Stromal cell of bone marrow (primary cell): Measurements from ENCODE around the gene ERBB4.
"Not testable (repeated sequence)": the region's sequence is repeated elsewhere in the genome, so short reads cannot be mapped to it uniquely, and the experiment has no call there.

ENCODE experiments used
- DNase-seq: peaks from one replicate; pipeline ENCODE4 v3.0.0-alpha.2; 2012; ENCODE audit warnings: low read depth

Gene ERBB4

DNA sequence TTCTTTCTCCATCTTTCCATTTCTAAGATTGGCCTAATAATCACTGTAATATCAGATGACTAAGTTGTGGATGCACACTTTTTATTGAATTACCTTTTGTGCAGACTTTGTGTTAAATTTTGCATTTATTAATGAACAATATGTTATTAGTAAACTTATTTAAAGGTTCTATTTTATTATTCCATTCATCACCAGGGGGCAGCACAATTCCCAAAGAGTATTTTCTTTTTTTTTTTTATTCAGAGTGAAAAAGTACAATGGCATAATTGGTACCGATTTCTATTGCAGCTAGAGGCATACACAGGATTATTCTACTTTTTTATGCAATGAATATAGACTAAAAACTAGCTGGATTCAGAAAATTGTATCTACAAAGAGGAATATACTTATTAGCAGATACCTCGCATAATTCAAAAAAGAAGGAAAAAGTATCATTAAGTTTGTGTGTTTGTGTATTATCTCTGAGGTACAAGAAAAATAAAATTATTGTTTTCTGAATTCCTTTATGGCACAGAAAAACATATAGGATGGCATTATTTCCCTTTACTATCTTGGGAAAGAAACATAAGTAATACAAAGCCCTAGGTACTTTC lies 390.6 kb downstream of the ERBB4 start:
- DNase-seq, result no peak

- no peak for DNase-seq
These were observed 392.2 kb downstream of the ERBB4 start for GRCh38 chr2:212146416-212146815.

- peak; percentile 67 for DNase-seq
These were observed 393.5 kb downstream of the ERBB4 start for GRCh38 chr2:212145121-212145520.

DNA sequence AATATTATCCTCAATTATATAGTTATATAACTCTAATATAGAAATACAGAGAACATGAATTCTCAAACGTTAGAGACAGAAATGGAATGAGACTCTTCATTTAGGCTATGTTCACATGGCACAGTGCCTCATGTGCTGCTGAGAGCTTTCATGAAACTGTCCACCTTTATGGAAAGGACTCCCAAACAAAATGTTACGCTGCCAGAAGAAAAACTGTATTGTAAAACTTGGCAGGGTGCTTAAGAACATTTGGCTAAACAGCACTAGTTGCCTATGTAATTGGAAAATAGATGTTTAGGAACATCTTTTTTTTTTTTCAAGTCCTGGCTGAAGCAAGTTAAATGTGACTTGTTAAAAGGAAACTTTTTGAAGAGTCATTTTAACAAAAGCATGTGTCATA lies 396.0 kb downstream of the ERBB4 start:
- DNase-seq, result no peak

DNA sequence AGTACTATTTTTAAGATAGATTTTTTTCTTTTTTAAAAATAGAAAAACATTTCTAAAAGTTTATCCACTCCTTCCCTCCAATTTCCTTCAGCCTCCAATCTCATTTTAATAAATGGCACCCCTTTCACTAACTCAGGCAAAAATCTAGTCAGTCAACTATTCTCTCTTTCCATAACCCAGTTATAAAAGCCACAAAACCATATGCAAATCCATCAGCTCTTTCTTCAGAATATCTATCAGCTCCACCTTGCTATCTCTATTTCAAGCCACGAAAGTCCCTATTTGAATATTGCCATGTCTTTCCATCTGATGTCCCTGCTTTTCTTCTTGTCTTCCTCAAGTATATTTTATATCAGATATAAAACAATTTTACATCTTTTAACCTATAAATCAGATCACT lies 397.1 kb downstream of the ERBB4 start:
- no peak for DNase-seq

DNA sequence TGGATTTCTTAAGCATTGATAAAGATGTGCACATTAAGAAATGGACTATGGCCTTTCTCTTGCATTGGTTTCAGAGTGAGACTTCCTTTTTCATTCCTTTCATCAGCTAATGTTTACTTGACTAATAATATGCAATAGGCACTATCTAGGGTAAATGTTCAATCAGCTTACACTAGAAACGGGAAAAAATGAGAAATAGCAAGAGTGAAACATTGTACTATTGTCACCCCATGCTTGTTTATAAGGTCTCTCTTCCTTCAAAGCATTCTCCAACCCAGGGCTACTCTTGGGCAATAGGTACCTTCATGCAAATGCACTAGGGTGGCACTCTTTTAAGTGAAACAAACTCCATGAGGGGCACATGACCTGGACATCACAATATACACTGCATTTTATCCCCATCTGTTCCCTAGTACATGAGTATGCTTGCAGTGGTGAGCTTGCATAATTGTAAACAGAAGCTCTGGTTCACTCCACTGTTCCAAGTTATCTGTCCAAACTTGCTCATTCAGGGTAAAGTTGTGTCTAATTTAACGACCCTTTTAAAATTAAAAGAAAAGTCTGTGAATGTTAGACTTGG lies 402.3 kb downstream of the ERBB4 start:
- no peak for DNase-seq

GRCh38 chr2:212135739-212136138 lies 402.9 kb downstream of the ERBB4 start:
- no peak for DNase-seq

- no peak for DNase-seq
These were observed 405.3 kb downstream of the ERBB4 start for GRCh38 chr2:212133337-212133736.

DNA sequence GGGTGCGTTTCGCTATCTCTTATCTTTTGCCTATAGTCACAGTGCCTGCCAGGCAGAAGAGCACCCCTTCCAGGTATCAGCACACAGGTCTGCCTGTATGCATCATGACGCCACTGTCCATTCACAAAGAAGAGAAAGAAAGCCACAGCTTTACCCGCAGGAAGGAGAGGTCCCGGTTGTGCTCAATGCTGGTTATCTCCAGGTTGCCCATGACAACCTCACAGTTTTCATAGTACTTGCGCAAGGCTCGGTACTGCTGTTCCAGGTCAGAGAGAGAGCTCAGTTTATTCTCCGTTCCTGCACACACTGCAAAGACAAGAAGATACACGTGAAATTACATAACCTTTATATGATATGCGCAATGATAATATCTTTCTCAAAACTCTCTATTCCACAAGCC lies 414.0 kb downstream of the ERBB4 start:
- no peak for DNase-seq

- DNase-seq, result no peak
These were observed 419.0 kb downstream of the ERBB4 start for GRCh38 chr2:212119591-212119990.

GRCh38 chr2:212117926-212118325 lies 420.7 kb downstream of the ERBB4 start:
- no peak for DNase-seq

- no peak for DNase-seq
These were observed 424.1 kb downstream of the ERBB4 start for GRCh38 chr2:212114489-212114888.

- no peak for DNase-seq
These were observed 426.2 kb downstream of the ERBB4 start for GRCh38 chr2:212112401-212112800.

GRCh38 chr2:212109792-212110680 lies 428.6 kb downstream of the ERBB4 start:
- no peak for DNase-seq

GRCh38 chr2:212109217-212109616 lies 429.4 kb downstream of the ERBB4 start:
- DNase-seq, result no peak

DNA sequence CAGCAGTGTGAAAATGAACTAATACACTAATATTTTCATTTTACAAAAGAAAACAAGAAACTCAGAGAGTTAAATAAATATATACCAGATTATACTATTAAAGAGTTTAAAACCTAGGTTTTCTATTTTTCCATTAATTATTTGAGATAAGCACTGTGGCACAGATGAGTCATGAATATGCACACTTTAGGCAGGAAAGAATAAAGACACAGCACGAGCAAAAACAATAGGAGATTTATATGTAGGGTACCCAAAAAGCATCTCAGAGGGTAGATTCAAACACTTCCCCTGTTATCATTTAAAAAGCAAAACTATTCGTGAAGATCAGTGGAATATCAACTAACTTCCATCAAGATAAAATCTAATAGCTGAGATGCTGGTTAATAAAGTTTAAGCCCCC lies 430.6 kb downstream of the ERBB4 start:
- DNase-seq, result no peak

GRCh38 chr2:212107014-212107413 lies 431.6 kb downstream of the ERBB4 start:
- DNase-seq, result no peak

DNA sequence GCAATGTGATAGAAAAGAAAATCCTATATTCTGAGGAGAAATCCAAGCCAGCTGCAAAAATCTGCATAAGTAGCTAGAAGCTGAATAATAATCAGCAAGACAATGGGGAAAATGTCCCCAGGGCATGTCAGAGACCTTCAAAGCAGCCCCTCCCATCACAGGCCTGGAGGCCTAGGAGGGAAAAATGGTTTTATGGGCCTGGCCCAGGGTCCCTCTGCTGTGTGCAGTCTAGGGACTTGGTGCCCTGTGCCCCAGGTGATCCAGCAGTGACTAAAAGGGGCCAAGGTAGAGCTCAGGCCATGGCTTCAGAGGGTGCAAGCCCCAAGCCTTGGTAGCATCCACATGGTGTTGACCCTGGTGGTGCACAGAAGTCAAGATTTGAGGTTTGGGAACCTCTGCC lies 432.1 kb downstream of the ERBB4 start:
- DNase-seq, result not testable (repeated sequence)

DNA sequence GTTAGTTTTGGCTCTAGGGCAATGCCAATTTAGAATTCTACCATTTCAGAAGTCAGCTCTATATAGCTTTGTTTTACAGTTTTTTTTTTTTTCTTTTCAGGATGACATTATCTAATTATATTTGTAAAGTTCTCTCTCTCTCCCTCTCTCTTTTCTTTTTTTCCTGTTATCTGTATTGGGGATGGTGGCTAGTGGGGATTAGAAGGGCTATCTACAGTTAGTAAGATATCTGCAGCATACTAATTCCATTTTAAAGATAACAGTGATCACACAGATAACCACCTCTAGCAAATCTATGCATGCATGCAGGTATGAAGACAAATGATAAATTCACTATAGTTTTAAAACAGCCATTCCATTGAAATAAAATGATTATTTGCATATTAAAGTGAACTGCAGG lies 438.9 kb downstream of the ERBB4 start:
- DNase-seq, result no peak

GRCh38 chr2:212098966-212099365 lies 439.6 kb downstream of the ERBB4 start:
- DNase-seq, result no peak

DNA sequence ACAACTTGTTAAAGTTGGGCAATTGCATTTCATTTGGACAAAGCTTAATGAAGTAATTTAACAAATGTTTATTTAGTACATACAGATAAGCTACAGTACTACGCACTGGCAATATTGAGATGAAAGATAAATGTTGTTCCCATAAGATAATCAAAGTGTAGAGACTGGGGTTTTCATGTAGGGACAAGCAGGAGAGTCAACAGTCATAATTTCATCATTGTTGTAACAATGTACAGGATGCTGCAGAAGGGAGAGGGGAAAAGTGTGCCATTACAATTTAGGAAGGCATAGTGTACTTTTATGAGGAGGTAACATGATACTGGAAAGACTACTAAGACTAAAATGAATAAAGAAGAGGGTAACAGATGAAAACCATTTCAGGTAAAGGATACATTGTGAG lies 441.6 kb downstream of the ERBB4 start:
- no peak for DNase-seq

DNA sequence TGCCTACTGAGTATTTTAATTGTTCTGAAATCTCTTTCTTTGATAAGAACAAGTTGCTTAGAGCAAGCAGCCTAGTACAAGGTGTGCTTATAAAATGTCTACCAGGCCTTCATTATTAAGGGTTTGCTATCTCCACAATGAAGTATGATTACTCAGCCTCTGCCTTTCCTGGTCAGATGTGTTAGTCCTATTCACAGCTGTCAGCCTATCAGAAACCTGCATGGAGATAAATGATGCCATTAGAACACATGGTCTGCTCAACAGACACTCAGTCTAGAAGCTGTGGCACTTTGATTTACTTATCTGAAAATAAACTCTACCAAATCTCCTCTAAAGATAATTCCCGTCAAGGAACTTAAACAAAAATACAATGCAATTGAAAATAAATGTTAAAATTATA lies 448.7 kb downstream of the ERBB4 start:
- no peak for DNase-seq

DNA sequence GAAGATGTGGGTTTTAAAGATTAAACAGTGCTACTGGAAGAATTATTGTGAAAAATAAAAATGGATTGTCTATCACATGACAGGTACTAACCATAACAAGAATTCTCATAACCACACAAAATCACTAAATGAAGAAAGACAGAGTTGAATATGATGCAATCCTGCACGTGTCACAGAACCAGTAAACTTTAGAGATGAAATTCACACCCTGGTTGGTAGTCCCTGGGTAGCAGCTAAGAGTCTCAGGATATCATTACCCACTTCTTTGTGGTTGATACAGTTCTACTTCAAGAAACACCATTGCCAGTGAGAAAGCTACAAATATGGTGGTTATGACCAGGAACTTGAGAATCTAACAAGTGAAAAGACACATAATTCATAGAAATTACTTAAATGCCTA lies 450.2 kb downstream of the ERBB4 start:
- DNase-seq, result no peak
